Activated CD4-positive, alpha-beta T cell treated with anti-CD3 and anti-CD28 coated beads, Interleukin-2, amount 10 ng/mL, durations not matched to agents 24 days and 14 days (primary cell): ENCODE measurements around the gene CCDC83. TPM values are rescaled to one million over a fixed set of nuclear protein-coding genes. Genes with fewer than 3 reads are reported as not detected.

Experiments
- DNase-seq: peaks from one replicate; pipeline ENCODE4 v3.0.0; 2022
- H3K27ac Mint-ChIP-seq: one replicate; pipeline ENCODE4 v1.8.0; 2022; ENCODE audit warnings: mild to moderate bottlenecking, mixed read lengths
- H3K27me3 Mint-ChIP-seq: one replicate; pipeline ENCODE4 v1.8.0; 2022; ENCODE audit warnings: mixed read lengths
- H3K36me3 Mint-ChIP-seq: one replicate; pipeline ENCODE4 v1.8.0; 2022; ENCODE audit warnings: low read depth, mild to moderate bottlenecking, mixed read lengths
- H3K4me1 Mint-ChIP-seq: one replicate; pipeline ENCODE4 v1.8.0; 2021; ENCODE audit warnings: mixed read lengths
- H3K4me3 Mint-ChIP-seq: one replicate; pipeline ENCODE4 v1.8.0; 2022; ENCODE audit warnings: mild to moderate bottlenecking, moderate library complexity, mixed read lengths
- H3K9me3 Mint-ChIP-seq: one replicate; pipeline ENCODE4 v1.8.0; 2021; ENCODE audit warnings: mixed read lengths
- intact Hi-C: fragments of 100-400 bp; cut with micrococcal nuclease; formaldehyde crosslinking; loops from one replicate; pipeline ENCODE4 v1.15.1; 2023
- total RNA-seq: library from RNA; stranded (reverse); gene quantifications from 2 replicates; pipeline ENCODE4 v1.2.3, GENCODE V29; 2022

Gene CCDC83
- total RNA-seq, 1 donor from 2014 or later, result not detected

GRCh38 chr11:85875505-85875904 is 20.3 kb downstream of the CCDC83 start:
- Mint-ChIP-seq H3K9me3 (no peaks in the 10 kb centered on the region), H3K4me3 (no peak overlapping the region)
- DNase-seq, result peak; percentile 8

DNA sequence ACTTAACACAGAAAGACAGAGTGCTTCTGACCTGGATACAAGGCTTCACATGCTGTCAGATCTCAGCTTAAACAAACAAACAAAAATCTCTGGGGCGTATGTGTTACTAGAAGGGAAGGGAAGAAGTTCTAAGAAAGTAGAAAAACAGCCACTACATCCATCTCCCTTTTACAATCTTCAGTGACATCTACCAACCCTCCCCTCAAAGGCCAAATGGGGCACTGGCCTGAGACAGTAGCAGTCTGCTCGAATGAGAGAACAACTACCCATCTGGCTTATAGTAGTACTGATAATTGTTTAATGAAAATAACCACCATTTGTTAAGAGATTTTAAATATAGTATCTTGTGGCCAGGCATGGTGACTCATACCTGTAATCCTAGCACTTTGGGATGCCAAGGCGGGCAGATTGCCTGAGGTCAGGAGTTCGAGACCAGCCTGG is 29.4 kb downstream of the CCDC83 start:
- H3K9me3 Mint-ChIP-seq, result no peaks in the 10 kb centered on the region
- H3K36me3 Mint-ChIP-seq, result no peaks in the 10 kb centered on the region
- DNase-seq, result no peak
- peaks cover 12% of the 10 kb centered on the region for H3K27me3 Mint-ChIP-seq
- H3K4me1 Mint-ChIP-seq, result no peaks in the 10 kb centered on the region
- intact Hi-C loops, result no loop called here
- H3K4me3 Mint-ChIP-seq, result no peak overlapping the region
- H3K27ac Mint-ChIP-seq, result no peak overlapping the region

More at GRCh38 chr11:85875505-85875904, 20.3 kb downstream of the CCDC83 start:
- H3K36me3 Mint-ChIP-seq, result no peaks in the 10 kb centered on the region
- H3K4me1 Mint-ChIP-seq, result peaks cover 12% of the 10 kb centered on the region
- intact Hi-C loops, result no loop called here
- H3K27me3 Mint-ChIP-seq, result peaks cover 9% of the 10 kb centered on the region
- peak overlapping the region; percentile 1 for H3K27ac Mint-ChIP-seq

DNA sequence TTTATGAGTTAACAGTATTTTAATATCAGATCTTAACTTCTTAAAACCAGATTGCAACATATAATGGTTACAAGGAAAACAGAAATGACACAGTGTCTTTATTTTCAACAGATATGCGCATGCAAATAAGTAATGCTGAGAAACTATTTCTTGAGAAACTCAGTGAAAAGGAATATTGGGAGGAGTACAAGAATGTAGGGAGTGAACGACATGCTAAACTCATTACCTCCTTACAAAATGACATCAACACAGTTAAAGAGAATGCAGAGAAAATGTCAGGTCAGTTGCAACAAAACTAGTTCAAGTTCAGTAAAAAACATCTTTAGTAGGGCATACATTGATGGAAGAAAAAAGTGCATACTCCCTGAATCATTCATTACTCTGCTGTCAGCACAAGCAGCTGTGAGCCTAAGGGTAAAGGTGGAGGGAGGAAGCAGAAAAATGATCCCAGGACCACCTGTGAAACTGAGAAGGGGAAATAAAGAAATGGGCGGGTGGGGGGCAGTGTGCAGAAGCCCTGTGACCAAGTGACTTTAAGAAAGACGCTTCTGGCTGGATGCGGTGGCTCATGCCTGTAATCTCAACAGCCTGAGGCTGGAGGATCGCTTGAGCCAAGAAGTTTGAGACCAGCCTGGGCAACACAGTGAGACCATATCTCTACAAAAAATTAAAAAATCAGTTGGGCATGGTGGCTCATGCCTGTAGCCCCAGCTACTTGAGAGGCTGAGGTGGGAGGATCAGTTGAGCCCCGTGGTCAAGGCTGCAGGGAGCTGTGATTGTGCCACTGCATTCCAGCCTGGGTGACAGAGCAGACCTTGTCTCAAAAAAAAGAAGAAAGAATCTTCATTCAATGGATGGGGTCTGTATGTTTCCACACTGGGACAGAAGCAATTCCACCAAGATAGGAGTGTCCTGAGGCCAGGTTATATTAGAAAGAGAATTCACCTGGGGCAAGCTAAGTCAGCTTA is 31.2 kb downstream of the CCDC83 start:
- Mint-ChIP-seq H3K4me3 (no peak overlapping the region), H3K27me3 (peaks cover 10% of the 10 kb centered on the region), H3K4me1 (no peaks in the 10 kb centered on the region), H3K36me3 (no peaks in the 10 kb centered on the region), H3K9me3 (no peaks in the 10 kb centered on the region), H3K27ac (no peak overlapping the region)
- intact Hi-C loops, result no loop called here
- no peak for DNase-seq

DNA sequence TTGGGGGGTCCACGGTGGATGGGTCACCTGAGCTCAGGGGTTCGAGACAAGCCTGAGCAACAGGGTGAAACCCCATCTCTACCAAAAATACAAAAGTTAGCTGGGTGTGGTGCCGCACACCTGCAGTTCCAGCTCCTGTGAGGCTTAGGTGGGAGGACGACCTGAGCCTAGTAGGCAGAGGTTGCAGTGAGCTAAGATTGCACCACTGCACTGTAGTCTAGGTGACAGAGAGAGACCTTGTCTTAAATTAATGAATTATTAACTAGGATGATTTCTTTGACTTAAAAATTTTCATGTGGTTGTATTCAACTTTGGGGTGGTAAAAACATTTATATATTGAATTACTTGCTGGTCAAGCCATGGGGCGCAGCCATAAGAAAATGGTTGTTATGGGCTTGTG is 33.9 kb downstream of the CCDC83 start:
- H3K27ac Mint-ChIP-seq, result no peak overlapping the region
- intact Hi-C loops, result no loop called here

DNA sequence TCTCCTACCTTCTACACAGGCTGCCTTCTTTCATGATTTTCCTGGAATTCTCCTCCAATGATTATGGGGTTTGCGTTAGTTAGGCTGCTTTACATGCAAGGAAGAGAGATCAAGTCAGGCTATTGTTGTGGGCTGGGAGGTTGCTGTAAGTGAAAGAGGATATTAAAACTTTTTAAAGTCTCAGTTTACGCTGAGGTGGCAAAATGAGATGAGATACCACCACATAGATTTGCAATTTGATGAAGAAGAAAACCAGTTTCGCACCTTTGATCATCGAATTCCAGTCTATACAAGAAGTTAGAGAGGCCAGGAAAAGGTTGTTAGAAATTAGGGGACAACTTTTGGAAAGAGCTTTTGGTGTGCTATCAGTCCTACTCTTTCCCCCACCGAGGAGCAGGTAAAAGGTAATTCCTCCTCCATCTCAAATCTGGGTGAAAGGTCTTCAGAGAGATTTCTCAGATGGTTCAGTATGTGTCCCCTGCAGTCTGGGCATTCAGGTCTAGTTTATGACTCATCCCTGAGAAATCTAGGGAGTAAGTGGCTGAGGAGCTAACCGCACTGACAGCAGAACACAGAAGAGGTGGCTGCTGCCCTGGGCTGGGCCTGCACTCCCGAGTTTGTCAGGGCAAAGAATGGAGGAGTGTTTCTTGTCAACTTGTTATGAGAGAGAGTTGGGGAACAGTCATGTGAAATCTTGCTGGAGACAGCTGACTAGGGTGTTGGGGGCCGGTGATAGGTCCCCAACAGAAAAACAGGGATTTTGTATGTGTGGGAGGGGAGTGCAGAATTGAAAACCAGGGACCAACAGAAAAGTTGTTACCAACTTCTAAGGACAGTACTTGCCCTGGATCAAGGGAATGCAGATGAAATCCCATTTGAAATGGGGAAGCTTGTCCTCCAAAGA is 34.7 kb downstream of the CCDC83 start:
- Mint-ChIP-seq H3K36me3 (no peaks in the 10 kb centered on the region), H3K4me1 (no peaks in the 10 kb centered on the region), H3K9me3 (no peaks in the 10 kb centered on the region), H3K27me3 (peaks cover 8% of the 10 kb centered on the region), H3K4me3 (no peak overlapping the region), H3K27ac (no peak overlapping the region)
- no peak for DNase-seq
- intact Hi-C loops, result no loop called here

More for the DNA sequence above, 33.9 kb downstream of the CCDC83 start:
- H3K9me3 Mint-ChIP-seq, result no peaks in the 10 kb centered on the region
- H3K4me1 Mint-ChIP-seq, result no peaks in the 10 kb centered on the region
- H3K4me3 Mint-ChIP-seq, result no peak overlapping the region
- H3K36me3 Mint-ChIP-seq, result no peaks in the 10 kb centered on the region
- H3K27me3 Mint-ChIP-seq, result peaks cover 8% of the 10 kb centered on the region
- DNase-seq, result no peak

DNA sequence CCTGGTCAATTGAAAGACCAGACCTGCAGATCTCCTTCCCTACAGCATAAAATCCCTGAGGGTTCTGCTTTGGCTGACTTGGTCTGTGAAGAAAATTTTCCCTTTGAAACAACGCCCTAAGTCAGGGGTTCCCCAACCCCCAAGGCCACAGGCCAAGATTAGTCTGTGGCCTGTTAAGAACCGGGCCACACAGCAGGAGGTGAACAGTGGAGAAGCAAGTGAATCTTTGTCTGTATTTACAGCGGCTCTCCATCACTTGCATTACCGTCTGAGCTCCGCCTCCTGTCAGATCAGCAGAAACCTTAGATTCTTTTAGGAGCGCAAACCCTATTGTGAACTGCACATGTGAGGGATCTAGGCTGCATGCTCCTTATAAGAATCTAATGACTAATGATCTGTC is 38.2 kb downstream of the CCDC83 start:
- no peaks in the 10 kb centered on the region for H3K36me3 Mint-ChIP-seq
- intact Hi-C loops, result no loop called here
- no peak overlapping the region for H3K4me3 Mint-ChIP-seq
- no peaks in the 10 kb centered on the region for H3K4me1 Mint-ChIP-seq
- H3K27me3 Mint-ChIP-seq, result peaks cover 2% of the 10 kb centered on the region
- no peaks in the 10 kb centered on the region for H3K9me3 Mint-ChIP-seq
- H3K27ac Mint-ChIP-seq, result no peak overlapping the region
- no peak for DNase-seq

DNA sequence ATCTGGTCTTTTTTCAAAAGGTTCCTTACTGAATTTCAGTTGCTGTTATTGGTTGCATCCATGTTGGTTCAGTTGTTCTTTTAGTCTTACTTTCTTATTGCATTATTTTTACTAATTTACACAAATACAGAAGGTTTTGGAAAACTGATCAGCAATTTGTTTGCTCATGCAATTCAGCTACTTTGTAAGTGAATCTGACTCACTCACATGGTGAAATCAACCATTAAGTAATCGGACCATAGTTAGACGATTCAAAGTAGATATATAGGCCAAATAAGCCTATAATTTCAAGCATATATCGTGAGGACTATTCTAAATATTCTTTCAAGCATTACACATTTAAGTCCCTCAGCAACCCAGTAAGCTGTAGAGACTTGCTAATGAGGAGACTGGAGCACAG is 41.7 kb downstream of the CCDC83 start:
- H3K4me1 Mint-ChIP-seq, result no peaks in the 10 kb centered on the region
- no peak overlapping the region for H3K27ac Mint-ChIP-seq
- H3K4me3 Mint-ChIP-seq, result no peak overlapping the region
- no peaks in the 10 kb centered on the region for H3K9me3 Mint-ChIP-seq
- intact Hi-C loops, result no loop called here
- peaks cover 8% of the 10 kb centered on the region for H3K27me3 Mint-ChIP-seq
- no peak for DNase-seq
- H3K36me3 Mint-ChIP-seq, result no peaks in the 10 kb centered on the region

DNA sequence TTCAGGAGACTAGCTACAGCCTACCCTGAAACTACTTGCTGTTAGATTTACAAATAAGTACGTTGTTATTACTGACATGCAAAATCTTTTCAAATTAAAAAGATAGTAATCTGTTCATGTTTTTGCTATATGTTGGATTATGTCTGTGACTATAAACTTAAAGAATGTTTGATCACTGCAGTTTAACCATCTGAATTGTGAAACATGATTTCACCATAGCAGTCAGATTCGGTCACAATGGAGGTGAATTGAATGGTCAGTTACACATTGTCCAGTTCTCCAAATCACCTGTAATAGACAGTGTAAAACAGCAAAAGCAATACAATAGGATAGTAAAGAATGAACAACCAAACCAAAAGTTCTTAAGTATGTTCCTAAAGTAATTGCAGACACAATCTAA is 43.3 kb downstream of the CCDC83 start:
- no peak overlapping the region for H3K27ac Mint-ChIP-seq
- intact Hi-C loops, result no loop called here
- H3K9me3 Mint-ChIP-seq, result no peaks in the 10 kb centered on the region
- H3K4me1 Mint-ChIP-seq, result no peaks in the 10 kb centered on the region
- DNase-seq, result no peak
- H3K27me3 Mint-ChIP-seq, result peaks cover 8% of the 10 kb centered on the region
- no peak overlapping the region for H3K4me3 Mint-ChIP-seq
- no peaks in the 10 kb centered on the region for H3K36me3 Mint-ChIP-seq

DNA sequence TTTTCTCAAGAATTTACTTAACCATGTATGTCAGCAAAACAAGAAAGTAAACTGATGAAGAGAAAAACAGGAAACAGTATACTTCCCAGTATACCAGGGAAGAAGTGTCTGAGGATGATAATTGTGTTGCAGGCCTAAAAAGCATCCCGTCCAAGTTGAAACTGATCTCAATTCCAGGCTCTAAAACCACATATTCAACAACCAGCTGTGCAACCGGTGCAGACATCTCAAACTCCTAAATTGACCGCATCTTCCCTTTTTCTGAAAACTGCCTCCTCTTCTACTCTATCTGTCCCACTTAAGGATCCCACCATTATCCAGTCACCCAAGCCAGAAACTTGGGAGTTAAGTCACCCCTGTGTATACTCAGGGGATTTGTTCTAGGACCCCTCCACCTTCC is 47.2 kb downstream of the CCDC83 start:
- H3K4me3 Mint-ChIP-seq, result no peak overlapping the region
- no peaks in the 10 kb centered on the region for H3K36me3 Mint-ChIP-seq
- no peak overlapping the region for H3K27ac Mint-ChIP-seq
- DNase-seq, result no peak
- H3K27me3 Mint-ChIP-seq, result peaks cover 6% of the 10 kb centered on the region
- no peaks in the 10 kb centered on the region for H3K4me1 Mint-ChIP-seq
- intact Hi-C loops, result no loop called here
- H3K9me3 Mint-ChIP-seq, result no peaks in the 10 kb centered on the region

GRCh38 chr11:85903406-85903805 is 48.2 kb downstream of the CCDC83 start:
- Mint-ChIP-seq H3K27ac (no peak overlapping the region), H3K27me3 (peaks cover 6% of the 10 kb centered on the region), H3K36me3 (no peaks in the 10 kb centered on the region), H3K4me3 (no peak overlapping the region), H3K4me1 (no peaks in the 10 kb centered on the region), H3K9me3 (no peaks in the 10 kb centered on the region)
- DNase-seq, result no peak
- intact Hi-C loops, result no loop called here

GRCh38 chr11:85903811-85904210 is 48.6 kb downstream of the CCDC83 start:
- DNase-seq, result no peak
- no peak overlapping the region for H3K4me3 Mint-ChIP-seq
- H3K36me3 Mint-ChIP-seq, result no peaks in the 10 kb centered on the region
- no peaks in the 10 kb centered on the region for H3K9me3 Mint-ChIP-seq
- intact Hi-C loops, result no loop called here
- peaks cover 6% of the 10 kb centered on the region for H3K27me3 Mint-ChIP-seq
- no peak overlapping the region for H3K27ac Mint-ChIP-seq
- no peaks in the 10 kb centered on the region for H3K4me1 Mint-ChIP-seq

GRCh38 chr11:85912414-85912813 is 57.2 kb downstream of the CCDC83 start:
- H3K36me3 Mint-ChIP-seq, result no peaks in the 10 kb centered on the region
- H3K27ac Mint-ChIP-seq, result no peak overlapping the region
- intact Hi-C loops, result no loop called here
- H3K4me1 Mint-ChIP-seq, result no peaks in the 10 kb centered on the region
- peaks cover 8% of the 10 kb centered on the region for H3K27me3 Mint-ChIP-seq
- no peak overlapping the region for H3K4me3 Mint-ChIP-seq
- no peak for DNase-seq
- peaks cover 15% of the 10 kb centered on the region for H3K9me3 Mint-ChIP-seq

- no peak for DNase-seq
- intact Hi-C loops, result no loop called here
- H3K27ac Mint-ChIP-seq, result no peak overlapping the region
- H3K4me1 Mint-ChIP-seq, result no peaks in the 10 kb centered on the region
- H3K4me3 Mint-ChIP-seq, result no peak overlapping the region
- peaks cover 8% of the 10 kb centered on the region for H3K27me3 Mint-ChIP-seq
- H3K9me3 Mint-ChIP-seq, result peaks cover 15% of the 10 kb centered on the region
- no peaks in the 10 kb centered on the region for H3K36me3 Mint-ChIP-seq
These were observed 58.3 kb downstream of the CCDC83 start for GRCh38 chr11:85913513-85913912.

DNA sequence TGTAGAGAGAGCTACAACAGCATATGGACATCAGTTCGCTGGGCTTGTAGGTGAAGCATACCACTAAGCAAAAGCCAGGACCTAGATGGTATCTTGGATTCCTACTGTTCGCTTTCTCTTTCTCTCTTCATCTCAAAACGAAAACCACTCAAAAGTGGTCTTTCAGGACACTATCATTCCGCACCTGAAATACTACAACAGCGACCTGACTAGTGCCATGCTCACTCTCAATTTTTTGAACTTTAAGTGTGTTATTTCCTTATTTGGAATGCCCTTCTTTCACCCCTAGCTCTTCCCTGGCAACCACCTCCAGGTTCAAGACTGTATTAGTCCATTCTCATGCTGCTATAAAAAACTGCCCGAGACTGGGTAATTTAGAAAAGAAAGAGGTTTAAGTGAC is 59.2 kb downstream of the CCDC83 start:
- Mint-ChIP-seq H3K4me1 (no peaks in the 10 kb centered on the region), H3K27ac (no peak overlapping the region), H3K27me3 (peaks cover 8% of the 10 kb centered on the region), H3K9me3 (peaks cover 15% of the 10 kb centered on the region), H3K4me3 (no peak overlapping the region), H3K36me3 (no peaks in the 10 kb centered on the region)
- no peak for DNase-seq
- intact Hi-C loops, result no loop called here
